ENCODE data around the gene SYTL5.

SYTL5 gene

DNA sequence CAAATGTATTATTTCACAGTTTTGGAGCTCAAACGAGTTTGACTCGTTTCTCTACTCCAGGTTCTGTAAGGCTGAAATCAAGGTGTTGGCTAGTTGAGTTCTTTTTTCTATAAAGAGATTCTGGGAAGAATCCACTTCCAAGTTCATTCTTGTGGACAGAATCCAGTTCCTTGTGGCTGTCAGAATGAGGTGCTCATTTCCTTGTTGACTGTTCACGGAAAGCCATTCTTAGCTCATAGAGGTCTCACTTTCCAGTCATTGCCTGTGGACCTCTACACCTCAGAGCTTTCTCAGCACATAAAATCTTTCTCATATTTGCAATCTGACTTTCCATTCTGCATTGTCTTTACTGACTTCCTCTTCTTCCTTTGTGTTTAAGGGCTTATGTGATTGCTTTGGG is 62.9 kb downstream of the SYTL5 start:
- TF ChIP-seq, protein P1, sequence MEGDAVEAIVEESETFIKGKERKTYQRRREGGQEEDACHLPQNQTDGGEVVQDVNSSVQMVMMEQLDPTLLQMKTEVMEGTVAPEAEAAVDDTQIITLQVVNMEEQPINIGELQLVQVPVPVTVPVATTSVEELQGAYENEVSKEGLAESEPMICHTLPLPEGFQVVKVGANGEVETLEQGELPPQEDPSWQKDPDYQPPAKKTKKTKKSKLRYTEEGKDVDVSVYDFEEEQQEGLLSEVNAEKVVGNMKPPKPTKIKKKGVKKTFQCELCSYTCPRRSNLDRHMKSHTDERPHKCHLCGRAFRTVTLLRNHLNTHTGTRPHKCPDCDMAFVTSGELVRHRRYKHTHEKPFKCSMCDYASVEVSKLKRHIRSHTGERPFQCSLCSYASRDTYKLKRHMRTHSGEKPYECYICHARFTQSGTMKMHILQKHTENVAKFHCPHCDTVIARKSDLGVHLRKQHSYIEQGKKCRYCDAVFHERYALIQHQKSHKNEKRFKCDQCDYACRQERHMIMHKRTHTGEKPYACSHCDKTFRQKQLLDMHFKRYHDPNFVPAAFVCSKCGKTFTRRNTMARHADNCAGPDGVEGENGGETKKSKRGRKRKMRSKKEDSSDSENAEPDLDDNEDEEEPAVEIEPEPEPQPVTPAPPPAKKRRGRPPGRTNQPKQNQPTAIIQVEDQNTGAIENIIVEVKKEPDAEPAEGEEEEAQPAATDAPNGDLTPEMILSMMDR (IDR thresholded peaks at IDR 0.05; ENCODE audit: insufficient read depth, missing control alignments), result no peak
- DNase-seq (ENCODE audit: insufficient read length, low spot score) (no peak), FAIRE-seq (no peak)

DNA sequence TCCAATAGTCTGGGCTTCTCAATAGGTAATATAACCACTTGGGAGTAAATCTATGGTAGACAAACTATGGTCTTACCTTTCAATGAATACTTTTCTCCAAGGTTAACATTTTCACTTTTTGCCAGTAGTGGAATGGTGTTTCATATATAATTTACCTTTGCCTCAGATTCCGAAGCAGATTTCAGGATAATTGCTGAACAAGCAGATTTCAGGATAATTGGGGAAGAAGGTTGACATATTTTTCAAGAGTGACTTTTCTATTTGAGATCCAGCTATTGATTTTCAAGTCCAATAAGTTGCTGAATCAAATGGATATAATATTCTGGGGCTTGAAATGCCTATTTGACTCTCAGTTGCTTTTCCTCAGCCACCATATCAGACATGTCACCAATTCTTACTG is 63.6 kb downstream of the SYTL5 start:
- DNase-seq (ENCODE audit: insufficient read length, low spot score) (no peak), FAIRE-seq (no peak)
- TF ChIP-seq, protein P1 (IDR thresholded peaks at IDR 0.05; ENCODE audit: insufficient read depth, missing control alignments), result no peak

DNA sequence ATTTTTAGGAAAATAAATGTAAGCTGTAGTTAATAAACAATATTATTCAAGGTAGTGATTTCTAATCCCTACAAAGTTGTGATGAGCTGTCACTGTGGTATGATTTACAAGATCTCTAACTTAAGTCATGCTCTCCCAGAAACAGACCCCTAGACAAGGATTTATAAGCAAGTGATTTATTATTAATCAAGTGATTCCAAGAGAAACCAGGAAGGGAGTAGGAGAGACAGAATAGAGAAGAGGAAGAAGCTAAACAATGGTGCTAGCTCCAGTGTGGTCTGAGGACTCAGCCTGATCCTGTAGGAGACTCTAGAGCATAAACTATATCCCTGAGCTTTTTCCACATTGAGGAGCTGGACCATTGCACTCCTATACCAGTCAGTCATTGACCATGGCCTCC is 73.1 kb downstream of the SYTL5 start:
- TF ChIP-seq, protein P1 (IDR thresholded peaks at IDR 0.05; ENCODE audit: insufficient read depth, missing control alignments), result no peak
- DNase-seq (ENCODE audit: insufficient read length, low spot score), result no peak
- no peak for FAIRE-seq

DNA sequence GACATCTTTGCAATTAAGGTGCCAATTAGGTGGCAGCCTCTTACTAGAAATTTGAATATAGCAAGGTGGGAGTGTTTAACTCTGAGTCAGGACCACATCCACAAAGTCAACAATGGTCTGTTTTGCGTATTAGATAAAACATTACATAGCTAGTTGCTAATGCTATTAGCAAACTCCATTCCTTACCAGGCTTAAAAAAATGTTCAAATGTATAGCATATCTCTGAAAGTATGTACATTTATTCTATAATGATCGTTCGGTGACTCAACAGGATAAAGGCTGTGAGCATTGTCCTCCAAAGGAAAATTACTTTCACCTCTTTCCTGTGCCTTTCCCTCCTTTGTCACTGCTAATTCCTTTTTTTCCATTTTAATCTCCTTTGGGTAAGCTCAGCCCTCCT is 74.5 kb downstream of the SYTL5 start:
- FAIRE-seq (peak; percentile 63), DNase-seq (ENCODE audit: insufficient read length, low spot score) (no peak)
- TF ChIP-seq, protein P1 (IDR thresholded peaks at IDR 0.05; ENCODE audit: insufficient read depth, missing control alignments), result no peak

DNA sequence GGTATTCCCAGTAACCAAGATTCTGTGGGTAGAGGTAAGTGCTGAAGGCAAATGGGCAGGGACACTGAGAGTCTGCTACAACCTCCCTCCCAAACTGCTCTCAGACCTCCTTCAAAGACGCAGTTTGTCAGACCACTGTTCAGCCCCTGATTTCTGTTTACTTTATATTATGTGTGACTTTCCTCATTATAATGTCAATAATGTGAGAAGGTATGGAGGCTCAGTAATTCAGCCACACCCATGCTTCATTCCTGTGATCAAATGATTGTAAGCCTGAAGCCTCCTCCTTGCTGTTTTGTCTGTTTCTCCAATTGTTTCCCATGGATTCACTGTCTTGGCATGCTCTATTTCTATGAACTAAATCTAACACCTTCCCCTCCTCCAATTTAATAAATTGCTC is 75.6 kb downstream of the SYTL5 start:
- no peak for DNase-seq (ENCODE audit: insufficient read length, low spot score)
- FAIRE-seq, result peak; percentile 32
- TF ChIP-seq, protein P1 (IDR thresholded peaks at IDR 0.05; ENCODE audit: insufficient read depth, missing control alignments), result no peak

DNA sequence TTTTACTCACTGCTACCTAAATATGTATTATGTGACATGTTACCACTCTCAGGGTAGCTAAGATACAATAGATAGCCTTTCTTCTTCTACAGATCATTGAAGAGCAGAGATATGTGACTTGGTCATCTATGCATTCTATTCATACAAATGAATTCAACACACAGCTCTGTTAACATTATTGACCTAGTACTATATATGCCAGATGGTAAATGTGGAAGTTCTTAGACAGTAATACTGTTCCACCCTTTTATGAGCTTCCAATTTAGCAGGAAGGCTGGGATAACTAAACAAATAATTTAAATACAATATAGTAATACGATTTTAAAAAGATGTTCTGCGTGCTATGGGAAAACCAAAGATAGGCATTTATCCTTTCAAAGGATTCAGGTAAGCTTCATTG is 76.0 kb downstream of the SYTL5 start:
- DNase-seq (ENCODE audit: insufficient read length, low spot score), result no peak
- TF ChIP-seq, protein P1 (IDR thresholded peaks at IDR 0.05; ENCODE audit: insufficient read depth, missing control alignments), result no peak
- no peak for FAIRE-seq

DNA sequence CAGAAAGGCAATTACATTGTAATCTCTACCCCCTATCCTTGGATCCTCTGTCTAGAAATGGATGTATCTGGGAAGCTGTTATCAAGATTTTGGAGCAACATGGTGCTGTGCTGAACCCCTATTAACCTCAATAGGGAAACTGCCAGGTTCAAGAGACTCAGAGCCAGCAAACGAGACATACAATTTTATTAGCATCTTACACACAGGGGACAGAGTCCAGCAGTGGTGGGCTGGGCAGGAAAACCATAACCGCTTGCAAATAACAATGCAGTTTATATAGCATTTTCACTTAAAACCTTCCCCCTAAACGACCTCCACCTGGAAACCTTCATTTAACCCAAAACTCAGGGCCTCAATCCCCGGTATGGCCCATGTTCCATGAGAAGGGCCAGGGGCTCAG is 79.5 kb downstream of the SYTL5 start:
- DNase-seq (ENCODE audit: insufficient read length, low spot score) (no peak), FAIRE-seq (no peak)
- TF ChIP-seq, protein P1 (IDR thresholded peaks at IDR 0.05; ENCODE audit: insufficient read depth, missing control alignments), result no peak
